B cell (primary cell): ENCODE measurements around the gene UNC79.

ENCODE experiments used
- EZH2 ChIP-seq: IDR thresholded peaks from 2 replicates; pipeline ENCODE4 v1.6.1; 2012; ENCODE audit warnings: borderline replicate concordance, low read depth, mild to moderate bottlenecking, moderate library complexity, low read length; ENCODE audit not compliant: insufficient read depth, poor library complexity, severe bottlenecking
- TF ChIP-seq, protein P1 (sequence below): fragments of 200-600 bp; IDR thresholded peaks from one replicate; pipeline ENCODE4 v1.8.0; 2022; ENCODE audit warnings: antibody characterized with exemption, mild to moderate bottlenecking

GRCh38 chr14:93475471-93475870 is 44.7 kb downstream of the UNC79 start:
- TF ChIP-seq, protein P1, sequence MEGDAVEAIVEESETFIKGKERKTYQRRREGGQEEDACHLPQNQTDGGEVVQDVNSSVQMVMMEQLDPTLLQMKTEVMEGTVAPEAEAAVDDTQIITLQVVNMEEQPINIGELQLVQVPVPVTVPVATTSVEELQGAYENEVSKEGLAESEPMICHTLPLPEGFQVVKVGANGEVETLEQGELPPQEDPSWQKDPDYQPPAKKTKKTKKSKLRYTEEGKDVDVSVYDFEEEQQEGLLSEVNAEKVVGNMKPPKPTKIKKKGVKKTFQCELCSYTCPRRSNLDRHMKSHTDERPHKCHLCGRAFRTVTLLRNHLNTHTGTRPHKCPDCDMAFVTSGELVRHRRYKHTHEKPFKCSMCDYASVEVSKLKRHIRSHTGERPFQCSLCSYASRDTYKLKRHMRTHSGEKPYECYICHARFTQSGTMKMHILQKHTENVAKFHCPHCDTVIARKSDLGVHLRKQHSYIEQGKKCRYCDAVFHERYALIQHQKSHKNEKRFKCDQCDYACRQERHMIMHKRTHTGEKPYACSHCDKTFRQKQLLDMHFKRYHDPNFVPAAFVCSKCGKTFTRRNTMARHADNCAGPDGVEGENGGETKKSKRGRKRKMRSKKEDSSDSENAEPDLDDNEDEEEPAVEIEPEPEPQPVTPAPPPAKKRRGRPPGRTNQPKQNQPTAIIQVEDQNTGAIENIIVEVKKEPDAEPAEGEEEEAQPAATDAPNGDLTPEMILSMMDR = no peak
- TF ChIP-seq EZH2 = no peak
